ENCODE results near the gene F2R. TPM values are rescaled to one million over a fixed set of nuclear protein-coding genes. Genes with fewer than 3 reads are reported as not detected.

Gene F2R
- total and polyA plus RNA-seq, 10 donors: 4.7 to 128 (median 70.8) TPM

DNA sequence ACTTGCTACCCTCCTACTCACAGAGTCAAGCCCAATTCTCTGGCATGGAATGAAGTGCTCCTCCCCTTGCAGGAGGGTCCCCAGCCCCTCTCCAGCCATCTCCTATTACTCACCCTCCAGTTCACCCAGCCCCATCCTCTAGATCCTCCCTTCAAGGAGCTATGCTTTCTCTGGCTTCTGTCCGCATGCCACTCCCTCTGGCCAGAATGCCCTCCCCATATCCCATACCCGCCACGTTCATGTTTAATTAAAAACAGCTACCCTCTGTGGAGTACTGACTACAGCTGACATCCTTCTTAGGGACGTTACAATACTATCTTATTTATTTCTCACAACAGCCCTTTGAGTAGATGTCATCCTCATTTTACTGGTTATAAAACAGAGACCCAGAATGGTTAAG lies 3.0 kb downstream of the F2R start:
- DNase-seq: no peak
- Histone ChIP-seq H3K4me1 (peaks cover 21 to 100% (median 72%) of the 10 kb centered on the region in 6 donors), H3K9me3 (no peaks in the 10 kb centered on the region), H3K27me3 (replicated peaks in 1 of 7) (peaks cover 0 to 35% (median 10%) of the 10 kb centered on the region in 7 donors), H3K4me3 (peak overlapping the region in 2 of 8 donors; percentile 76 to 84), H3K36me3 (no peaks in the 10 kb centered on the region), H3K27ac (peak overlapping the region; percentile 28 to 92 (median 89))
- WGBS, 5 donors: 70 to 90% (median 83%) methylated on average over 4 of the region's 4 CpGs
- intact Hi-C loops (cut with DNase I; ENCODE audit: low total_unique reads): loop anchor here (5.0 to 10.0 kb wide), 2 partner anchors 53 to 114 kb away; no protein-coding TSS in a partner anchor
- no peak for TF ChIP-seq POLR2AphosphoS5 (IDR thresholded peaks at IDR 0.05)
- TF ChIP-seq POLR2A (IDR thresholded peaks at IDR 0.05): no peak
- TF ChIP-seq, protein P1, sequence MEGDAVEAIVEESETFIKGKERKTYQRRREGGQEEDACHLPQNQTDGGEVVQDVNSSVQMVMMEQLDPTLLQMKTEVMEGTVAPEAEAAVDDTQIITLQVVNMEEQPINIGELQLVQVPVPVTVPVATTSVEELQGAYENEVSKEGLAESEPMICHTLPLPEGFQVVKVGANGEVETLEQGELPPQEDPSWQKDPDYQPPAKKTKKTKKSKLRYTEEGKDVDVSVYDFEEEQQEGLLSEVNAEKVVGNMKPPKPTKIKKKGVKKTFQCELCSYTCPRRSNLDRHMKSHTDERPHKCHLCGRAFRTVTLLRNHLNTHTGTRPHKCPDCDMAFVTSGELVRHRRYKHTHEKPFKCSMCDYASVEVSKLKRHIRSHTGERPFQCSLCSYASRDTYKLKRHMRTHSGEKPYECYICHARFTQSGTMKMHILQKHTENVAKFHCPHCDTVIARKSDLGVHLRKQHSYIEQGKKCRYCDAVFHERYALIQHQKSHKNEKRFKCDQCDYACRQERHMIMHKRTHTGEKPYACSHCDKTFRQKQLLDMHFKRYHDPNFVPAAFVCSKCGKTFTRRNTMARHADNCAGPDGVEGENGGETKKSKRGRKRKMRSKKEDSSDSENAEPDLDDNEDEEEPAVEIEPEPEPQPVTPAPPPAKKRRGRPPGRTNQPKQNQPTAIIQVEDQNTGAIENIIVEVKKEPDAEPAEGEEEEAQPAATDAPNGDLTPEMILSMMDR (IDR thresholded peaks at IDR 0.05 in 8 of 11, conservative IDR thresholded peaks at IDR 0.05 in 3 of 11): no peak

- H3K27me3 ChIP-seq (replicated peaks in 1 of 7): peaks cover 0 to 17% (median 0%) of the 10 kb centered on the region in 7 donors
- no peak for DNase-seq
- no peaks in the 10 kb centered on the region for H3K9me3 ChIP-seq
- H3K4me1 ChIP-seq: peaks cover 19 to 94% (median 68%) of the 10 kb centered on the region in 6 donors
- TF ChIP-seq POLR2AphosphoS5 (IDR thresholded peaks at IDR 0.05) (no peak), POLR2A (IDR thresholded peaks at IDR 0.05) (no peak)
- TF ChIP-seq, protein P1 (IDR thresholded peaks at IDR 0.05 in 8 of 11, conservative IDR thresholded peaks at IDR 0.05 in 3 of 11): no peak
- no peaks in the 10 kb centered on the region for H3K36me3 ChIP-seq
- WGBS, 5 donors: 33 to 39% (median 37%) methylated on average over 10 of the region's 10 CpGs
- peak overlapping the region in 1 of 8 donors; percentile 38 for H3K4me3 ChIP-seq
- intact Hi-C loops (cut with DNase I; ENCODE audit: low total_unique reads): no loop called here
- H3K27ac ChIP-seq: peak overlapping the region; percentile 35 to 92 (median 89)
Measured at GRCh38 chr5:76720988-76721569, 5.2 kb downstream of the F2R start.

GRCh38 chr5:76723266-76723665 lies 7.3 kb downstream of the F2R start:
- H3K9me3 ChIP-seq: peaks cover 0 to 11% (median 1%) of the 10 kb centered on the region in 8 donors

GRCh38 chr5:76723906-76724305 lies 8.0 kb downstream of the F2R start:
- TF ChIP-seq POLR2AphosphoS5 (IDR thresholded peaks at IDR 0.05): no peak
- TF ChIP-seq POLR2A (IDR thresholded peaks at IDR 0.05): no peak
- TF ChIP-seq, protein P1 (IDR thresholded peaks at IDR 0.05 in 8 of 11, conservative IDR thresholded peaks at IDR 0.05 in 3 of 11): no peak
- peaks cover 0 to 4% (median 0%) of the 10 kb centered on the region in 6 donors for H3K36me3 ChIP-seq

More at GRCh38 chr5:76723266-76723665, 7.3 kb downstream of the F2R start:
- 60 to 84% (median 80%) methylated on average over 1 of the region's 1 CpG for WGBS, 5 donors
- TF ChIP-seq, protein P1 (IDR thresholded peaks at IDR 0.05 in 8 of 11, conservative IDR thresholded peaks at IDR 0.05 in 3 of 11): no peak
- TF ChIP-seq POLR2AphosphoS5 (IDR thresholded peaks at IDR 0.05): no peak
- no peak for TF ChIP-seq POLR2A (IDR thresholded peaks at IDR 0.05)
- Histone ChIP-seq H3K4me3 (no peak overlapping the region), H3K27ac (peak overlapping the region in 5 of 8 donors; percentile 40 to 92 (median 89)), H3K27me3 (replicated peaks in 1 of 7) (no peaks in the 10 kb centered on the region), H3K4me1 (peaks cover 19 to 72% (median 58%) of the 10 kb centered on the region in 6 donors), H3K36me3 (peaks cover 0 to 4% (median 0%) of the 10 kb centered on the region in 6 donors)
- DNase-seq: no peak
- intact Hi-C loops (cut with DNase I; ENCODE audit: low total_unique reads): no loop called here

More at GRCh38 chr5:76723906-76724305, 8.0 kb downstream of the F2R start:
- Histone ChIP-seq H3K9me3 (peaks cover 0 to 17% (median 8%) of the 10 kb centered on the region in 8 donors), H3K4me1 (peaks cover 15 to 66% (median 53%) of the 10 kb centered on the region in 6 donors), H3K27me3 (replicated peaks in 1 of 7) (no peaks in the 10 kb centered on the region), H3K27ac (peak overlapping the region in 7 of 8 donors; percentile 40 to 92 (median 66)), H3K4me3 (no peak overlapping the region)
- DNase-seq: no peak
- WGBS, 5 donors: 68 to 93% (median 80%) methylated on average over 1 of the region's 1 CpG
- intact Hi-C loops (cut with DNase I; ENCODE audit: low total_unique reads): no loop called here
